Epithelial cell of esophagus (primary cell): Measurements from ENCODE around the gene ETFBKMT.
A peak's percentile ranks its signal among the peaks of the same experiment; 100 is the strongest.
"Not testable (repeated sequence)": the region's sequence is repeated elsewhere in the genome, so short reads cannot be mapped to it uniquely, and the experiment has no call there.

Experiments
- DNase-seq: peaks from one replicate; pipeline ENCODE4 v3.0.0; 2010; ENCODE audit warnings: low read depth
- H3K4me3 ChIP-seq: 2 replicates; pipeline ENCODE4 v1.5.1; 2011; ENCODE audit warnings: mild to moderate bottlenecking, low read length, control low read depth
- TF ChIP-seq, protein P1 (sequence below): IDR thresholded peaks from 2 replicates; pipeline ENCODE4 v1.5.1; 2011; ENCODE audit warnings: low read depth, mild to moderate bottlenecking, low read length, control low read depth, inconsistent platforms; ENCODE audit not compliant: insufficient read depth; ENCODE audit errors: missing control alignments

ETFBKMT gene

GRCh38 chr12:31710021-31710818, 50.7 kb downstream of the ETFBKMT start:
- no peak for DNase-seq
- TF ChIP-seq, protein P1, sequence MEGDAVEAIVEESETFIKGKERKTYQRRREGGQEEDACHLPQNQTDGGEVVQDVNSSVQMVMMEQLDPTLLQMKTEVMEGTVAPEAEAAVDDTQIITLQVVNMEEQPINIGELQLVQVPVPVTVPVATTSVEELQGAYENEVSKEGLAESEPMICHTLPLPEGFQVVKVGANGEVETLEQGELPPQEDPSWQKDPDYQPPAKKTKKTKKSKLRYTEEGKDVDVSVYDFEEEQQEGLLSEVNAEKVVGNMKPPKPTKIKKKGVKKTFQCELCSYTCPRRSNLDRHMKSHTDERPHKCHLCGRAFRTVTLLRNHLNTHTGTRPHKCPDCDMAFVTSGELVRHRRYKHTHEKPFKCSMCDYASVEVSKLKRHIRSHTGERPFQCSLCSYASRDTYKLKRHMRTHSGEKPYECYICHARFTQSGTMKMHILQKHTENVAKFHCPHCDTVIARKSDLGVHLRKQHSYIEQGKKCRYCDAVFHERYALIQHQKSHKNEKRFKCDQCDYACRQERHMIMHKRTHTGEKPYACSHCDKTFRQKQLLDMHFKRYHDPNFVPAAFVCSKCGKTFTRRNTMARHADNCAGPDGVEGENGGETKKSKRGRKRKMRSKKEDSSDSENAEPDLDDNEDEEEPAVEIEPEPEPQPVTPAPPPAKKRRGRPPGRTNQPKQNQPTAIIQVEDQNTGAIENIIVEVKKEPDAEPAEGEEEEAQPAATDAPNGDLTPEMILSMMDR = no peak
- no peak overlapping the region for H3K4me3 ChIP-seq

- TF ChIP-seq, protein P1 = no peak
- DNase-seq = no peak
- no peak overlapping the region for H3K4me3 ChIP-seq
Observed at GRCh38 chr12:31712877-31713276, 53.4 kb downstream of the ETFBKMT start.

DNA sequence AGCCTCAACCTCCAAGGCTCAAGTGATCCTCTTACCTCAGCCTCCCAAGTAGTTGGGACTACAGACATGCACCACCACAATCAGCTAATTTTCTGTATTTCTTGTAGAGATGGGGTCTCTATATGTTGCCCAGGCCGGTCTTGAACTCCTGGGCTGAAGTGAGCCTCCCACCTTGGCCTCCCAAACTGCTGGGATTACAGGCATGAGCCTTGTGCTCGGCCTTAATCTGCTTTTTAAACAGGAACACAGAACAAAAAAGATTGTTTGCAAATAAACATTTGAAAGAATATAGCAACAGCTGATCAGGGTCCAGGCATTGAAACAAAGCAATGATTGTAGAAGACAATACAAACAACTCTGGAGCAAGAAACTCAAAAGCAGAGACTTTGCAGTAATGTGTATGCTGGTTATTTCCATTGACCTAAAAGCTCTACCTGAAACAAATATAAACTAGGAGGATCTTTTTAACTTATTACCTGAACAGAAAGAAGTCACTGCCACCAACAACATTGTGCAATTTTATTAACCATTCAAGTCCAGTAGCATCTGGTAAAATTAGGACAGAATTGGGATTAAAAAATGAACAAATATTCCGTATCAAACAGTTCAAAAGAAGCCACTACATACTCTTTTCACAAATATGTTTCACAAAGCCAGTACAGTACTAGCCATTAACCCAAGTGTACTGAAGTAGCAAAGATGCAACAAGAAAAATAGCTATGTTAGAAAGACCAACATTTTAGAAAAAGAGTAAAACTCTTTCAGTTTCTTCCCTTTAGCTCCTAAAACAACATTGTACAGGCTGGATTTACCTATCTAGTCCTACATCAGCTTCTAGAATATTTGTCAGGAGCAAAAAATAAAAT, 55.2 kb downstream of the ETFBKMT start:
- no peak for DNase-seq
- TF ChIP-seq, protein P1 = no peak
- no peak overlapping the region for H3K4me3 ChIP-seq

GRCh38 chr12:31715283-31715825, 55.9 kb downstream of the ETFBKMT start:
- no peak overlapping the region for H3K4me3 ChIP-seq
- DNase-seq = peak; percentile 54
- TF ChIP-seq, protein P1 = no peak

- not testable (repeated sequence) for H3K4me3 ChIP-seq, DNase-seq
Observed at GRCh38 chr12:31716998-31717397, 57.5 kb downstream of the ETFBKMT start.

DNA sequence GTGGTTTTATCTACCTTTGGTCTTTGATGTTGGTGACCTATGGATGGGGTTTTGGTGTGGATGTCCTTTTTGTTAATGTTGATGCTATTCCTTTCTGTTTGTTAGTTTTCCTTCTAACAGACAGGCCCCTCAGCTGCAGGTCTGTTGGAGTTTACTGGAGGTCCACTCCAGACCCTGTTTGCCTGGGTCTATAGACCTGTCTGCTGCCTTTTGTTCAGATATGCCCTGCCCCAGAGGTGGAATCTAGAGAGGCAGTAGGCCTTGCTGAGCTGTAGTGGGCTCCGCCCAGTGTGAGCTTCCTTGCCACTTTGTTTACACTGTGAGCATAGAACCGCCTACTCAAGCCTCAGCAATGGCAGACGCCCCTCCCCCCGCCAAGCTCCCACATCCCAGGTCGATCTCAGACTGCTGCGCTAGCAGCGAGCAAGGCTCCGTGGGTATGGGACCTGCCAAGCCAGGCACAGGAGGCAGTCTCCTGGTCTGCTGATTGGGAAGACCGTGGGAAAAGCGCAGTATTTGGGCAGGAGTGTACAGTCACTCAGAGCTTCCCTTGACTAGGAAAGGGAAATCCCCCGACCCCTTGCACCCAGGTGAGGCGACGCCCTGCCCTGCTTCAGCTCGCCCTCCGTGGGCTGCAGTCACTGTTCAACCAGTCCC, 59.2 kb downstream of the ETFBKMT start:
- not testable (repeated sequence) for DNase-seq, H3K4me3 ChIP-seq

GRCh38 chr12:31722580-31722979, 63.1 kb downstream of the ETFBKMT start:
- H3K4me3 ChIP-seq = no peak overlapping the region
- no peak for DNase-seq
- TF ChIP-seq, protein P1 = no peak
